Mammary epithelial cell (primary cell): ENCODE data around the gene GBP2.

Experiments used
- CTCF ChIP-seq, 2 donors: IDR thresholded peaks in 1 of 2; conservative IDR thresholded peaks in 1 of 2; 2 replicates each; pipeline ENCODE4 v1.5.1; 2011 to 2012; ENCODE audit warnings: inconsistent platforms in 2 of 2, low read length in 2 of 2, mild to moderate bottlenecking in 2 of 2, control low read depth in 1 of 2, low read depth in 1 of 2; ENCODE audit not compliant: insufficient read depth in 1 of 2; ENCODE audit errors: extremely low read depth in 1 of 2
- EZH2 ChIP-seq: IDR thresholded peaks from 2 replicates; pipeline ENCODE4 v1.6.1; 2012; ENCODE audit warnings: low read length, inconsistent platforms, borderline replicate concordance

GRCh38 chr1:89130716-89131115 lies 4.8 kb upstream of the GBP2 start:
- TF ChIP-seq CTCF (conservative IDR thresholded peaks at IDR 0.05 in 1 of 2, IDR thresholded peaks at IDR 0.05 in 1 of 2; ENCODE audit: extremely low read depth in 1 of 2, insufficient read depth in 1 of 2, low read depth in 1 of 2, low read length in 2 of 2), result no peak
- TF ChIP-seq EZH2, result no peak
